GM12891 (cell line): ENCODE data around the gene FAM118B.
"Not testable (repeated sequence)": the region's sequence is repeated elsewhere in the genome, so short reads cannot be mapped to it uniquely, and the experiment has no call there.

Experiments
- DNase-seq: peaks from one replicate; pipeline ENCODE4 v3.0.0; 2011; ENCODE audit warnings: low spot score; ENCODE audit not compliant: insufficient read length
- FAIRE-seq: peaks from 2 replicates; lab custom pipeline; 2011; peaks lifted over from hg19 to GRCh38; lab: Jason Lieb, UNC
- PAX5 ChIP-seq: IDR thresholded peaks from 2 replicates; pipeline ENCODE4 v1.6.1; 2011; ENCODE audit warnings: low read length, moderate library complexity, mild to moderate bottlenecking; ENCODE audit not compliant: insufficient read depth, severe bottlenecking
- POLR2A ChIP-seq: IDR thresholded peaks from 2 replicates; pipeline ENCODE4 v1.6.1; 2011; ENCODE audit warnings: low read depth, low read length, control low read depth
- POLR2AphosphoS5 ChIP-seq: IDR thresholded peaks from 2 replicates; pipeline ENCODE4 v1.6.1; 2011; ENCODE audit warnings: low read depth, low read length, control low read depth
- POU2F2 ChIP-seq: IDR thresholded peaks from 2 replicates; pipeline ENCODE4 v1.6.1; 2011; ENCODE audit warnings: low read depth, mild to moderate bottlenecking, control low read depth, low read length, moderate library complexity
- SPI1 ChIP-seq: IDR thresholded peaks from 2 replicates; pipeline ENCODE4 v1.6.1; 2011; ENCODE audit warnings: low read depth, low read length, control low read depth
- TAF1 ChIP-seq: IDR thresholded peaks from 2 replicates; pipeline ENCODE4 v1.6.1; 2011; ENCODE audit warnings: low read depth, low read length, control low read depth

FAM118B gene

DNA sequence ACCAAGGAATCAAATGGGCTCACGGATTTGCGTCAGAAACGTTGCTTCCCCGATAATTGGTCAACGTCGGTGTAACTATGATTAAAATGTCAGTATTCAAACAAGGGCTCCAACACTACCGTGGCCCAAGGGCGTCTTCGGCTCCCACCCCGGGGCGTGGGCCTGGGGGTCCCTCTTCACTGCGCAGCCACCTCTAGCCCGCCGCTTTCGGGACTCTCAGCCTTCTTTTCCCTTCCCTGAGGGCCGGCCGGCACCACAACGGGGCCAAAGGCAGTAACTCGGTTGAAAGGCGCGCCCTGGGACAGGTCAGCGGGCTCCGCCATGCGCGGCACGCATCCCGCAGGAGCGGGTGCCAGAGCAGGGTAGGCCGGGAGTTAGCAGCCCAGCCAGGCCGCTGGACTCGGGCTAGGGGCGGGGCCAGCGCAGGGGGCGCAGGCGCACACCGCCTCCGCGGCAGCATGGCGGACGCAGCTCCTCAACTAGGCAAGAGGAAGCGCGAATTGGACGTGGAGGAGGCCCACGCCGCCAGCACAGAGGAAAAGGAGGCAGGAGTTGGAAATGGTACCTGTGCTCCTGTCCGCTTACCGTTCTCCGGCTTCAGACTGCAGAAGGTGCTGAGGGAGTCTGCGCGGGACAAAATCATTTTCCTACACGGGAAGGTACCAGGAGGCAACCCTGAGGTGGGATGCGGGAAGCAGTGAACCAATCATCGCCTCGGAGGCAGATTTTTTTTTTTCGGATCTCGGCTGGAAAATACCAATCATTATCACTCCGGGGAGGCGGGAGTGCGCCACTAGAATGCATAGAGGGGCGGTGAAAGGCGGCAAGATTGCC lies 92.3 kb downstream of the FAM118B start, which contains the start of gene DCPS:
Gene DCPS, plus strand, starts transcription at position 438 of the 834 bp plus-strand sequence. Its CDS starts 21 bp downstream, at position 459.
- TF ChIP-seq SPI1 (peak; percentile 70), POU2F2 (peak; percentile 83), TAF1 (peak; percentile 90), POLR2AphosphoS5 (peak; percentile 94), POLR2A (peak; percentile 96), PAX5 (peak; percentile 28)
- FAIRE-seq = peak; percentile 99
- peak; percentile 83 for DNase-seq

DNA sequence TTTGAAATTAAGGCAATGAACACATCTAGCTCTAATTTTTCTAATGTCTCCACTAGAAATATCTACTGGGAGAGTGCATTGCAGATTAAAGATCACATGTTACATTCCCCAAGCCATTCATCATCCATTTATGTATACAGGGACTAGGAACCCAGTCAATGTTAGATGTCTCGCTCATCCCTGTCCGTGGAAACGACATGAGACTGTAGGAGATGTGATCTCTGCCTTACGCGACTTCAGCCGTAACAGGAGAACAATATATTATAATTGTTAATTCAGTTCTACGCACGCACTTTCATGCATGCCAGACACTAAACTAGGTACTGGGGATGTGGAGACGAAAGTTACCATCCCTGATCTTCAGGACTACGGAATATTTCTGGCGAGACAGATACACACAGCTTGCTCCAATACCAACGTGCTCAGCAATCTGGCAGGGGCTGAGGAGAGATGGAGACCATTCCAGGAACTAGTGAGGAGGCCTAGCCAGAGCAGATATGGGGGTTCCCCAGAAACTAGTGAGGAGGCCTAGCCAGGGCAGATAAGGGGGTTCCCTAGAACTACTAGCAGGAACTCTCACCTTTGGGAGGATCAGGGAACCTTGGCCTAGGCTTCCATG lies 93.0 kb downstream of the FAM118B start:
- no peak for TF ChIP-seq TAF1
- TF ChIP-seq POLR2A = 0 out of 2 replicates have a peak, but pooled peaks have one; percentile 47
- TF ChIP-seq SPI1 = no peak
- no peak for TF ChIP-seq POLR2AphosphoS5
- no peak for TF ChIP-seq PAX5
- no peak for DNase-seq
- peak; percentile 75 for FAIRE-seq

DNA sequence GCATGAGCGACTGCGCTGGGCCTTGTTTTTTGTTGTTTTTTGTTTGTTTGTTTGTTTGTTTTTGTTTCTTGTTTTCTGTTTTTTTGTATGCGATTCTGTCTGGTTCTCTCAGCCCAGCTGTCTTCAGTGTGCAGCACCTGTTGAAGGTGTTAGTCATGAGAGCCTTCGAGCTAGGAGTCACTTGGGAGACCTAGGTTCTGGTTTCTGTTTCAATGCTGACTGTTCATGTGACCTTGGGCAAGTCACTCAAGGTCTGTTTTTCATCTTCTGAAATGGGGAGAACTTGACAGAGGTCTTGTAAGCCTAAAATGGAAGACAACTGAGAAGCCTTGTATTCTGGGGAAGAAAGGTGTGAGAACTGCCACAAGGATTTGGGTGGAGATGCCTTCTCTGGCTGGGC lies 94.1 kb downstream of the FAM118B start:
- DNase-seq = no peak
- TF ChIP-seq SPI1 (no peak), POU2F2 (no peak), POLR2A (no peak), TAF1 (no peak), POLR2AphosphoS5 (no peak), PAX5 (no peak)
- FAIRE-seq = no peak

DNA sequence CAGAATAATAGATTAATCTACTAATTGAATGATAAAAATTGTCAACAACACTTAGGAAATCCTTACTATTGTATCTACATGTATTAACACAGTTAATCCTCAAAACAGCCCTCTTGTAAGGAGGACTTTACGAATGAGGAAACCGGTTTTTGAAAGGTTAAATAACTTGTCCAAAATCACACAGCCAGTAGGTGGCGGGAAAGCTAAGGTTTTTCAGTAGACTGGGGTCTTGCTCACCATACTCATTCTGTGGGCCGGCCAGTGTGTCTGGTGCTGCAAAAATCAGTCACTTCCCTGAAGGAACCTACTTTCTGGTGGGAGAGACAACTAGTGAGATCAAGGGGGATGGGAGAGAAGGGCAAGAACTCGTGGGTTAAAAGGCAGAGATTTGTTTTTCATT lies 96.1 kb downstream of the FAM118B start:
- FAIRE-seq (no peak), DNase-seq (no peak)
- TF ChIP-seq POLR2A (no peak), POLR2AphosphoS5 (no peak), POU2F2 (no peak), TAF1 (no peak), PAX5 (no peak), SPI1 (no peak)

DNA sequence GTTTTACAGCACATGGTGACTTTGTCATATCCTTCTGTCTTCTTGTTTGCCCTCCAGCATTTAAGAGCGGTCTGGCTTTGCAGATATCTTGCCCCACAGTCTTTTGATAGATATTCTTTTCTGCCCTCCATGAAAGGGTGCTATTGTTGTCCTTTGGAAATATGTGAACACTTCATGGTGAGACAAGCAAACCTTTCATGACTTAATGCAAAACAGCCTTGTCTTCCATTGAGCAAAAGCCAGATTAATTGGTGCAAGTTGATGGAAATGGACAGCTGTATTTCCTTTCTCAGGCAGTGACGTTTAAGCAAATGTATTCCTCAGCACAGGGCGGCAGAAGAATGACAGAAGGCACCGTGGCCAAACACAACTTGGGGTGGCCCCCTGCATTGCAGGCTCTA lies 96.7 kb downstream of the FAM118B start:
- FAIRE-seq = no peak
- TF ChIP-seq POLR2AphosphoS5 (no peak), POLR2A (no peak), PAX5 (no peak), TAF1 (no peak), SPI1 (no peak), POU2F2 (no peak)
- DNase-seq = no peak

DNA sequence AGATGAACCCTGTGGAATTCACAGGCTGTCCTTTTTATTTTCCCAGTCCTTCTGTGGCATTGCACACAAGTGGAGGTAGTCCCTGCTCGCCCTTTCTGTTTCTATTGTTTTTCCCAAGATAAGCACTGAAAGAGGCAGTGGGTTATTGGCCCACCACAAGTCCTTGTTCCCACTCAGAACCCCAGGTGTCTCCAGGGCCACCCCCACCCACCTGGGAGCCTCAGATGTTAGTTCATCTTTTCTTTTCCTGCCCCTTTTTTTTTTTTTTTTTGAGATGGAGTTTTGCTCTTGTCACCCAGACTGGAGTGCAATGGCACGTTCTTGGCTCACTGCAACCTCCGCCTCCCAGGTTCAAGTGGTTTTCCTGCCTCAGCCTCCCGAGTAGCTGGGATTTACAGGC lies 97.2 kb downstream of the FAM118B start:
- not testable (repeated sequence) for FAIRE-seq, DNase-seq

DNA sequence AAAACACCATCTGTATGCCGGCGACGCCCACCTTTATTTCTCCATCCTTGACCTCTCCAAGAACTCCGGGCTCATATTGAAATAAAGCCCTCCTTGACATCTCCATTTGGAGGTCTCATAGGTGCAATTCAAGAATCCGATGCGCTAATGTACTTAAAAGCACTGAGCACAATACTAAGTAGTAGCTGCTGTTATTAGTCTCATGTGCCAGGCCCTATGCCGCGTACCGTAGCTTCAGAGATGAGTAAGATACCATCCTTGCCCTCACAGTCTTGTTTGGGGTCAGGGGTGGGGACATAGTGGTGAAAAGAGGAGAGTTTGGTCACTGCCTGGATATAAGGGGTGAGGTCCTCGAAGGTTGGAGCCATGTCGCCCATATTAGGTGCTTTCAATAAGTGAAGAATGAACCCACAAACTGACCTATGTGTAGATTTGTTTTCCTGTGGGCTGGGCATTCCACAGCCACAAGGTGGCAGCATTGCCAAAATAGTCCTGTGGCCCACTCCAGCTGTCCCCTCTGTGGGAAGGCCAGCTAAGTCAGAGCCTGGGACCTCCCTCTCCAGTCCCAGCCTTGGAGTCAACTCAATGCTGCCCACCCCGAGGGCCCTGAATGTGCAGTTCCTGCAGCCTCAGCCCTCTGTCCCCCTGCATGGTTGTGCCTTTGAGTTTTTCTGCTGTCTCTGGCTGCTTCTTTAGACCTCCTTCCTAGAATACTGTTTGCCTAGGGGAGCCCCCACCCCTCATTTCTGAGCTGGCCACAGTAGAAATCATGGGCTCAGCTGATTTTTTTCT lies 98.8 kb downstream of the FAM118B start:
- no peak for DNase-seq
- FAIRE-seq = peak; percentile 87
- TF ChIP-seq TAF1 (no peak), PAX5 (no peak), SPI1 (no peak), POLR2AphosphoS5 (no peak), POU2F2 (no peak), POLR2A (no peak)

DNA sequence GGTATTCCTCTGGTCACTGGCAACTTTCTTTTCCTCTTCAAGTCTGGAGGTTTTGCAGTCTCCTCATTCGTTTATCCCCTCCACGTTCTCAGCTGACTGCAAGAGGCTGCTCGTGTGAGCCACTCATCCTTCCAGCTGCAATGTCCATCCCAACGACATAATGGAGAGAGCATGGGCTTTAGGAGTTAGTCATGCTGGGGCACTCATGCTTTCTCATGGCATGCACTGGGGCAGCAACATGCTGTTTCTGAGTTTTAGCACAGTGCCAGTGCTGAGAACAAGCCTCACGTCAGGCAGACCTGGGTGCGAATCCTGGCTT lies 99.4 kb downstream of the FAM118B start:
- no peak for FAIRE-seq
- DNase-seq = no peak
- TF ChIP-seq PAX5 (no peak), POLR2AphosphoS5 (no peak), SPI1 (no peak), POU2F2 (no peak), TAF1 (no peak), POLR2A (no peak)
